ENCODE results near the gene GGACT.

- TF ChIP-seq EZH2phosphoT487 (IDR thresholded peaks at IDR 0.05; ENCODE audit: low read depth): no peak
- TF ChIP-seq, protein P1, sequence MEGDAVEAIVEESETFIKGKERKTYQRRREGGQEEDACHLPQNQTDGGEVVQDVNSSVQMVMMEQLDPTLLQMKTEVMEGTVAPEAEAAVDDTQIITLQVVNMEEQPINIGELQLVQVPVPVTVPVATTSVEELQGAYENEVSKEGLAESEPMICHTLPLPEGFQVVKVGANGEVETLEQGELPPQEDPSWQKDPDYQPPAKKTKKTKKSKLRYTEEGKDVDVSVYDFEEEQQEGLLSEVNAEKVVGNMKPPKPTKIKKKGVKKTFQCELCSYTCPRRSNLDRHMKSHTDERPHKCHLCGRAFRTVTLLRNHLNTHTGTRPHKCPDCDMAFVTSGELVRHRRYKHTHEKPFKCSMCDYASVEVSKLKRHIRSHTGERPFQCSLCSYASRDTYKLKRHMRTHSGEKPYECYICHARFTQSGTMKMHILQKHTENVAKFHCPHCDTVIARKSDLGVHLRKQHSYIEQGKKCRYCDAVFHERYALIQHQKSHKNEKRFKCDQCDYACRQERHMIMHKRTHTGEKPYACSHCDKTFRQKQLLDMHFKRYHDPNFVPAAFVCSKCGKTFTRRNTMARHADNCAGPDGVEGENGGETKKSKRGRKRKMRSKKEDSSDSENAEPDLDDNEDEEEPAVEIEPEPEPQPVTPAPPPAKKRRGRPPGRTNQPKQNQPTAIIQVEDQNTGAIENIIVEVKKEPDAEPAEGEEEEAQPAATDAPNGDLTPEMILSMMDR (IDR thresholded peaks at IDR 0.05; ENCODE audit: low read depth, low read length): no peak
Measured at GRCh38 chr13:100544866-100545683, 43.5 kb downstream of the GGACT start.

Data from OCI-LY3 (cell line).